NCI-H2107 treated with DMSO at 0.1 percent for 48 hours (cell line): Measurements from ENCODE around the gene BMPR1B.

Source experiments
- DNase-seq: peaks from one replicate; lab custom pipeline; 2025; ENCODE audit not compliant: unreplicated experiment; lab: John Stamatoyannopoulos, UW

The BMPR1B gene

DNA sequence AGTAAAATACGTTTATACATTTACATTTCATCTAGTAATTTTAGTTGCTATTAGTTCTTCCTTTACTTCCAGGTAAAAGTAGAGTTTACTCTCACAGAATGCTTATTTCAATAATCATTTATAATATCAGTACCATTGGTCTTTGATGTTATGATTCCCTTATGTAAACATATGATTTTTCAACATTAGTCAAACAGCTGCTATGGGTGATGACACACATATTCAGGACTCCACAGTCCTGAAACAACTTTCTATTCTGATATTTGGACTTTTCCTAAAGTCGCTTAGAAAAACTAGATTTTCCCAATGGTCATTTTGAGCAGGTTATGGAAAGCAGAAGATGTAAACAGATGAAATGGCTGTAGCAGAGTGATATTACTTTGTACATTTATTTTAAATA is 421.2 kb downstream of the BMPR1B start:
- DNase-seq, result no peak

DNA sequence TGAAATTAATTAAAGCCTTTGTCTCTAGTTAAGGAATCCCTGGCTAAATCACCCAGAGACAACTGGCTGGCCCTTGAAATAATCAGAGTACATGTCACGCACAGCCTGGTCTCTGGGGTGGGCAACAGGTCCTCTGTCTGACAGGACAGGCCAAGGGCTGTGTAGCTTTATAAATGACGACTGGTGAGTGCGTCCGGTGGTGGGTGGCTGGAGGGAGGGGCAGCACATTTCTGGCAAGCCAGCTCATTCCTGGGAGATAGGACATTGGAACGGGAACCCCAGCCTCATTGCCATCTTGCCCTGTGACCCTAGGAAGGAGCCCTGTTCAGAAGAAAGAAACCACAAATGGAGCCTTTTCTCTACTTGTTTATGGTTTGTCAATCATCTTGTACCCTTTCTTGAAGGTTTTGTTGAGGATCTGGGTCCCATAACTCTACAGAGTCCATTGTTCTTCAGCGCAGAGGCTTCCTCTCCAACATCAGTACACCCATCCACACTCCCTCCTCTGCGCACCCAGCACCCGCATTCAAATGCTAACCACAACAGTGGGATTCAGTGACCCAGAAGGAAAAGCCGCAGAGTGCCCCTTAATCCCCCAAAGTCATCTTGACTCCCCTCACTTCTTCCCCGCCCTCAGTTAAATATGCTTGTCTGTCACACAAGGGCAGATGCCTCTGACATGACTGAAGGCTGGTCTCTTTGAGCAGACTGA is 422.9 kb downstream of the BMPR1B start:
- DNase-seq, result no peak

DNA sequence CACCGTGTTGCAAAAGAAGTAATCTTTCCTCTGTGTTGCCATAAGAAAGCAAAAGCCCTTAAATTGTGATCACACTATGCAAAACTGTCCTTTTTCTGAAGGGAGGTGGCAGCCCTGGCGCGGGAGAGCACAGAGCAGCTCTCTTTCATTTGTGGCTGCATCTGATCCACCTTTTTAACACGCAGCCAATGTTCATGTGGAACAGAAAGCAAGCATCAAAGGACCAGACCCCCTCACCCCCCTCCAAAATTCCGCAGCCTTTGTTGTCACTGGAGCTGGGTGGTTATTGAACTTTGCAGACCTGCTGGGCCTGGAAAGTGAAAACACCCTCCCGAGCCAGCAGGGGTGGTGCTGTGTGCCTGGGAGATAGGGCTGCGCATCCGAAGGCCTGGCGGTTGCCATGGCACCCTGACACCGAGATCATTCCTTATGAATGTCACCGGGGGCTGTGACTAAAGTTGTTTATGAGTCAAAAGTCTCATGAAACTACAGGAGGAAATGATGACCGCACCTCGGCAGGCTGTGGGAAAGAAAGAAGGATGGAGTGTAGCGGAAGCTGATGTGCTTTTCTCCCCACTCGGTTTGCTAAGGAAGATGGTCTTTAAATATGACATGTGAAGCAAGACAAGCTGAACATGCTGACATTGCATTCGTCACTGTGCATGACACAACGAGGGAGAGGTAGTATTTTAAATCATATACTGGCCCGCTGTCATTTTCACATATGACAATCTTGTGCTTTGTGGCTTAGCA is 423.7 kb downstream of the BMPR1B start:
- DNase-seq, result no peak

DNA sequence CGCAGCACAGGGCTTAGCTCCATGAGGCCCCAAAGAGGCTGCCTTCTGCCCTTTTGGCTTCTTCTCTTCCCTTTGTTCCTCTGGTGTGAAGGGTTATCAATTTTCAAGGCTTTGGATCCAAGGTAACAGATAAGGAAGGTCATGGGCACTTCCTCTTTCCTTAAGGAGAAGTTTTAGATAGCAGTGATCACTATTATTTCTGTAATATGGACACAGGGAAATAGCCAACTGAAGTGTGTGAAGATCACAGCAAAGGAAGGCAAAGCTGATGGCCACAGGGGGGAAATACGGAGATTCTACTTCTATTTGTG is 424.2 kb downstream of the BMPR1B start:
- DNase-seq, result no peak

DNA sequence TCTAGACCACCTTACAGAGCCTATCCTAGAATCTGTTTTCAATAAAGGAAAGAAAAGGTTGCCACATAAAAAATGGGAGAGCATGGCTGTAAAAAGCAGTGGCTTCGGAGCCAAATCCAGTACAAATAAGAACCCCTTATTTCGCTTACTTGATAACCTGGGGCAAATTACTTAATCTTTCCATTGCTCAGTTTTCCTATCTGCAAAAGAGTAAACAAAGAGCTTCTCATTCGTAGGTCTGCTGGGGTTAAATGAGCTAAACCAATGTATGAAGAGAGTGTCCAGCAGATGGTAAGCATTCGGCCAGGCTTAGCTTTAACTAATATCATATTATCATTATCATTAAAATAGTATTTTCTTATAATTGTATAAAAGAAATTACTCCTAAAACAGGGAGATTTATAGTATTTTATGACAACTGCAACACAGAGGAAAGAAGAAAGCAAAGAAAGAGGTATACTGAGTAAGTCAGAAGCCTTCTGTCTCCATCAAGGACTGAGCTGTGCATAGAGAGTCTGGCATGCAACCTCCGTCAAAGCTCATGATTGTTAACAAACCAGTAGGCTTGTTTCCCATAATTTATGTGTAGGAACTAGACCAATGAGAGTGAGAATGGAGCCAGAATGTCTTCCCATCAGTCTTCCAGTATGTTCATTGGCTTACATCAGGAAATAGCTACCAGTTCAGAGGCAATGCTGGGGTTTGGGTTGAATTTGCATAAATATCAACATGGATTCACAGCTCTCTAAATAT is 426.1 kb downstream of the BMPR1B start:
- no peak for DNase-seq

DNA sequence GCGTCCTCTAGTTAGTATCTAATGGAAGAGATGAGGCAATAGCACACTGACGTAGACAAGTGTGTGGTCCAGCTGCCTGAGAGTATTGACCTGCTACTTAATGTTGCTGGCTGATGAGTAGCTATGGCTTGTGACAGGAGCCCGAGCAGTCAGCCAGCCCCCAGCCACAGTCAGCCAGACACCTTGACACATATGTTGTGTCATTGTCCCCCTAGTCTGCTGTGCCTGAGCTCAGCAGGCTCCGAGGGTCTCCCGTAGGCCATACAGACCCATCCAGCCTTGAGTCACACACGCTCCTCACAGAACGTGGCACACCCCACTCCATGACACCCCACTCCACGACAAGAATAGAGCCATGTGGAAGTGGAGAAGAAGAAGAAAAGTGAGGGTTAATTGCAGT is 428.9 kb downstream of the BMPR1B start:
- no peak for DNase-seq

DNA sequence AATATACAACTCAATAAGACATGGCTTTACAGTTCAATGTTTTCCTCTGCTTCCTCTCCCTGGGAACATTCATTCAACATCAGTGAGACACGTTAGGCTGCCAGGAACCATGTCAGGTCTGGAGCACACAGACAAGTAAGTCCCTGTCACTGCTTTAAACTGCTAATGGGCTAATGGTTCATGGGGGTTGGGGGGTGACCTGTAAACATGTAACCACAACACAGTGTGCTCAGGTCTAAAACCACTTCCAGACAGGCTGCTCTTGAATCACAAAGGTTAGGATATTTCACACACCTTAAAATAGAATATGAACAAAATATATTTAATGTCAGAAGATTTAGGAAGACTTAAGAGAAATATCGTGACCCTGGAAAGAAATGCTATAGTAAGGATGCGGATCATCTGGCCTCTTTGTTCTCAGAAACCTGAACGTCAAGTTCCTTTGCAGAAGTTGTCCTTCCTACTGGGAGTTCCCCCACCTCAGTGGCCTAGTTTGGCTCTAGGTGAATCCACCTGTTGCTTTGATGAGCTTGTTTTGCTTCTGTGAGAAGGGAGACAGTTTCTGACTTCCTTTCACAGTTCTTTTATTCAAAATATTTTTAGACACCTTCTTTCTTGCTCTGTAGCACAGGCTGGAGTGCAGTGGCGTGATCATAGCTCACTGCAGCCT is 431.1 kb downstream of the BMPR1B start:
- DNase-seq, result no peak

DNA sequence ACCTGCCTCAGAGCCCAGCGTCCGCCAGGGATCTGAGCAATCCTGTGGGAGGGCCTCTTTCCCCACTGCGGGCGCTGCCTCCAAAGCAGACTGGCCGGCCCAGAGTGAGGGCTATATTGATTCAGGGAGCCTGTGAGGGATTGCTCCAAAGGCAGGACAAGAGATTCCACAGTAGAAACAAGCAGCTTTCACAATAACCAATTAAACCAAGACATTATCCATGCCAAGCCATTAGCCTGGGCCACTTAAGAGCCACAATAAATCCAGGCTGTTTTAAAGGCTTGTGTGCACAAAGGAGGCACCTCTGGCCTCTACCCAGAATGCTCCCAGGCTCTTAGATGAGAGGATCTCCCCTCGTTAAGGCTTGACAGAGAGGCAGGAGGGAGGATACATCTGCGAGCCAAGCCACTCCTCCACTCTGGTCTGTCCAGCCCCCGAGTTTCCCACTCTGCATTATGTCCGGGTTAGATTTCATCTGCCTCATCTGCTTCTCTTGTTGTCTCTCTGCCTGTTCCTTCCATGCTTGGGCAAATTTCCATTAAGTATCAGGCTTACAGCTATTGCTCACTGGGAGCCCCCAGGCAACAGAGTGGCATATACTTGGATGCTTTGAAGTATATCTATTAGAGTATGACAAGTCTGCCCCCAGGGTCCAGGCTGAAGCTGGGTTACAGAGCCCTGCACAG is 433.1 kb downstream of the BMPR1B start:
- DNase-seq, result no peak

DNA sequence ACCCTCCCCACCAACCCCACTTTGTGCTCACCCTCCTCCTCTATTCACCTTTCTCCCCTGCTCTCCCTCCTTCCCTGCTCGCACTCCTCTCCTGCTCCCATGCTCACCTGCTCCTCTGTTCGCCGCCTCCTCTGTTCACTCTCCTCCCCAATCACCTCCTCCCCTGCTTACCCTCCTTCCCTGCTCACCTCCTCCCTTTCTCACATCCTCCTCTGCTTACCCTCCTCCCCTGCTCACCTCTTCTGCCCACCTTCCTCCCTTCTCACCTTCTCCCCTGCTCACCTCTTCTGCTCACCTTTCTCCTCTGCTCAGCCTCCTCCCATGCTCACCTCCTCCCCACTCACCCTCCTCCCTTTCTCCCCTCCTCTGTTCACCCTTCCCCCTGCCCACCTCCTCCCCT is 433.8 kb downstream of the BMPR1B start:
- no peak for DNase-seq

DNA sequence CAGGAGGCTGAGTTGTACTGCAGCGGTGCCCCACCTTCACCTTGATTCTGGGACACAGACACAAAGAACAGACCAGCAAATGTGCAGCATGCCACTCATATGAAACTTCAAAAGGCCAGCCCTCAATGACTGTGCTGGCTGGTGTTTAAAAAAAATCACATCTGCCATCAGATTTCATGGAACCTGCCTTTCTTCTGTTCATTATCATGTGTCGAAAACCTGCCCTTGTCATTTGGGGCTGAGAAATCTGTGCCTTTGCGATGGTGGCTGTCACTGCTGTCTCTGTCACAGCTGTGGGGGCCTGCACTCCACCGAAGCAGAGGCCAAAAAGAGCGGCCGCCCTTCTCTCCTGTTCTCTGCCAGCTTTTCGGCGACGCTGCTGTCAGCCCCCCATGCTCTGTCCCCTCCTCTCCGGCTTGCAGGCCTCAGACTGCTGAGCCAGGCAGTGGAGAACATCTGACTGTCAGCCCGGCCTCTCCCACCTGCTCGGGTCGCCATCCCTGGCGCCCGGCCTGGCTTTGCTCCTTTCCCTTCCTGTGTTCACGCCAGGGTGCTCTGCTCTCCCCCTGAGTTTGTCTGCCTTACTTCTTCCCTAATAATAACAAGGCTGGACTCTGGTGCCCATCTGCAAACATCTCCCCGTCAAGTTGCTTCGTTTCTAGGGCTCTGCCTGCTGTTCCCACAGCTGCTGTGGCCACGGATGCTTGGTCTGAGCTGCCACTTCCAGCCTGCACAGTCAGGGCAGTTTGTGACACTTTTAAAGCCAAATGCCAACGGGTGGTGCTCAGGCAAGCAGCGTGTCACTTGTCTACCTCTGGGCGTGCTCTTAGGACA is 435.9 kb downstream of the BMPR1B start:
- DNase-seq, result no peak

DNA sequence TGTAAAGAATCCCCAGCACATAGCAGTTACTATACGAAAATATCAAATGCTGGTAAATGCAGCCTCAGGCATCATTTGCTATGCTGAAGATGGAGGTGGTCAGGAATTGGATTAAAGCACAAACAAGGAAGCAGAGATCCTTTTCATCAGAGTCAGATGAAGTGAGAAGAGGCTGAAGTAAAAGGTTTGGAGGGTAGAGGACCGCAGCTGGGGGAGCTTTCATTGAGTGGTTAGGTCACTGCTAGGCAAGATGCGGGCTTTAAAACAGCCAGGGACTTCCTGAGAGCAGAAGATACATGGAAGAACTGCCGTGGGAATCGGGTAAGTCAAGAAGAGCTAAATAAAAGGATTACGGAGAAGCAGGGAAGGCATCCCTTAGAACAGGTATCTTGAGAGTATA is 439.6 kb downstream of the BMPR1B start:
- DNase-seq, result no peak

DNA sequence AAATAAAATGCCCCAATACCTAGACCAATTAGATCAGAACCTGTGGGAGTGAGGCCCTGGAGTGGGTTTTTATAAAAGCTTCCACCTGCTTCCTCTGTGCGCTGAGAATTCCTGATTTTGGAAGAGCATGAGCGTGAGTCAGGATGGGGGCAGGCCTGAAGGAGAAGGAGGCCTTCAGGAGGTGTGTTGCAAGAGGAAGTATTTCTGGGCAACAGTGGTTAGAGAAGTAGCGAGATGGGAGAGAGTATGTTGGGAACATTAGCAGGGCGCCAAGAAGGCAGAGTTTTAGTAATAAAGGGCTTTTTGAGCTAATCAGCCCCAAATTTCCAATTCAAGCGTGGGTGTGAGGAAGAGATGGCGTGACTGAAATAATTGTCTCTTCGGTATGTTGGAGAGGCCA is 441.2 kb downstream of the BMPR1B start:
- no peak for DNase-seq

DNA sequence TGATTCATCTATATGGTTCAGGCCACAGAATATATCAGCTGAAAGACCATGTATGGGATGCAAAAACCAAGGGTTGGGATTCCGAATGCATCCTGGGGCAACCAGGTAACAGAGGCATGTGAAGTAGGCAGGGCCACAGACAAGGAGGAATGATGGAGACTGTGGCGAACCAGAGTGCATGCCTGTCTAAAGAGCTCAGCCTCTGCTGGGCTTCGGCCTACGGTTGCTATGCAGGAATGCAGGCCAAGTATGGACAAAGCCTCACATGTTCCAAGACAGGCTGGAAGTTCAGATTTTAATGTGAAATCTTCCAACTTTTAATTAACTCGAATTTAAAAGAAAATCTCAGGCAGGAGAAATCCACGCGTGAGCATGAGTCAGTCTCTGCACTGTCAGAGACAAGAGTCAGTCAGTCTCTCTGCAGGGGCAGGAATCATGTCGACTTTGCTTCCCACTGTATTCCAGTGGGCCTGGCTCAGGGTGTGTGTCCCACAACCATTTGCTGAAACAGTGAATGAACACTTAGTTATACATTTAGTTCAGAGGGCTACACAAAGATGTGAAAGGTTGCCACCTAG is 446.6 kb downstream of the BMPR1B start:
- no peak for DNase-seq

DNA sequence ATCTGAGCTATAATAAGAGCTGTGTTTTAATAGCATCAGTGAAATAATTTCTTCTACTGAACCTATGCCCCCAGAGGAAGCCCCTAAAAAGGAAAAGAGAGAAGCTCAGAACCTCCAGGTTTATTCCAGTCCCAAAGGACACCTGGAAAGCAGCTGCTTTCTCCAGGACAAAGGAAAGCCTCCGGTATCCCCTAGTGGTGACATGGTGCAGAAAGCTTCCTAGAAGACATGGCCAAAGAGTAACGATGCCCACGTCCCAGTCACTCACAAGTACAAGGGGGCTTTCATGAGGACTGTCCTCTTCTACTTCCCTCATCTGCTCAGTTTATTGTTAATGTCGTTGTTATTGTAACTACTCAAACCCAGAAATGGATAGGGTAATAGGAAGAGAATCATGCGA is 447.1 kb downstream of the BMPR1B start:
- no peak for DNase-seq
